ENCODE results near the gene RAB37.
A peak's percentile ranks its signal among the peaks of the same experiment; 100 is the strongest.

The RAB37 gene

DNA sequence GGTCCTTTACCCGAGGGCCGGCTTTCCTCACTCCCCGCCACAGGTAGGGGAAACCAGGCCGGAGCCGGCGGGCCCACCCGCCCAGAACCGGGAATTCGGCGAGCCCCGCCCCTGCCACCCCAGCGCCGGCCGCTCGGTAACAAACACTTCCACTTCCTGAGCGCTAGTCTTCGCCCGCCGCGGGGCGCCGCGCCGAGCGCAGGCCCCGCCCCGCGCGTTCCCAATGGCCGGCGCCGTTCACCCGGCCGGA is 11.1 kb downstream of the RAB37 start:
- peaks cover 28% of the 10 kb centered on the region for H3K4me1 ChIP-seq (ENCODE audit: control insufficient read depth, low read depth, low read length)

DNA sequence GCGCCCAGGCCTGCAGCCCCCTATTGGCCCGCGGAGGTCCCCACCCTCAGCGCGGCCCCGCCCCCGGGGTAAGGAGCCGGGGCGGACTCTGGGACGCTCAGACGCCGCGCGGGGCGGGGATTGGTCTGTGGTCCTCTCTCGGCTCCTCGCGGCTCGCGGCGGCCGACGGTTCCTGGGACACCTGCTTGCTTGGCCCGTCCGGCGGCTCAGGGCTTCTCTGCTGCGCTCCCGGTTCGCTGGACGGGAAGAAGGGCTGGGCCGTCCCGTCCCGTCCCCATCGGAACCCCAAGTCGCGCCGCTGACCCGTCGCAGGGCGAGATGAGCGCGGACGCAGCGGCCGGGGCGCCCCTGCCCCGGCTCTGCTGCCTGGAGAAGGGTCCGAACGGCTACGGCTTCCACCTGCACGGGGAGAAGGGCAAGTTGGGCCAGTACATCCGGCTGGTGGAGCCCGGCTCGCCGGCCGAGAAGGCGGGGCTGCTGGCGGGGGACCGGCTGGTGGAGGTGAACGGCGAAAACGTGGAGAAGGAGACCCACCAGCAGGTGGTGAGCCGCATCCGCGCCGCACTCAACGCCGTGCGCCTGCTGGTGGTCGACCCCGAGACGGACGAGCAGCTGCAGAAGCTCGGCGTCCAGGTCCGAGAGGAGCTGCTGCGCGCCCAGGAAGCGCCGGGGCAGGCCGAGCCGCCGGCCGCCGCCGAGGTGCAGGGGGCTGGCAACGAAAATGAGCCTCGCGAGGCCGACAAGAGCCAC is 11.6 kb downstream of the RAB37 start, which contains the start of gene NHERF1:
Gene NHERF1, plus strand, starts transcription at position 100 of the 750 bp plus-strand sequence. Its CDS starts 219 bp downstream, at position 319.
- Histone ChIP-seq H3K27me3 (ENCODE audit: control insufficient read depth, insufficient read depth, low read length) (peaks cover 7% of the 10 kb centered on the region), H3K4me1 (ENCODE audit: control insufficient read depth, low read depth, low read length) (peaks cover 28% of the 10 kb centered on the region)

More for the DNA sequence above, 11.1 kb downstream of the RAB37 start:
- H3K27ac ChIP-seq (ENCODE audit: low read length), result no peak overlapping the region
- H3K27me3 ChIP-seq (ENCODE audit: control insufficient read depth, insufficient read depth, low read length), result peaks cover 7% of the 10 kb centered on the region
- no peaks in the 10 kb centered on the region for H3K36me3 ChIP-seq (ENCODE audit: control insufficient read depth, low read depth, low read length)
- H3K9ac ChIP-seq (ENCODE audit: low read length), result no peak overlapping the region
- H3K4me3 ChIP-seq (ENCODE audit: low read length), result peak overlapping the region; percentile 86
- H3K9me3 ChIP-seq (ENCODE audit: control insufficient read depth, low read depth, low read length), result no peaks in the 10 kb centered on the region

DNA sequence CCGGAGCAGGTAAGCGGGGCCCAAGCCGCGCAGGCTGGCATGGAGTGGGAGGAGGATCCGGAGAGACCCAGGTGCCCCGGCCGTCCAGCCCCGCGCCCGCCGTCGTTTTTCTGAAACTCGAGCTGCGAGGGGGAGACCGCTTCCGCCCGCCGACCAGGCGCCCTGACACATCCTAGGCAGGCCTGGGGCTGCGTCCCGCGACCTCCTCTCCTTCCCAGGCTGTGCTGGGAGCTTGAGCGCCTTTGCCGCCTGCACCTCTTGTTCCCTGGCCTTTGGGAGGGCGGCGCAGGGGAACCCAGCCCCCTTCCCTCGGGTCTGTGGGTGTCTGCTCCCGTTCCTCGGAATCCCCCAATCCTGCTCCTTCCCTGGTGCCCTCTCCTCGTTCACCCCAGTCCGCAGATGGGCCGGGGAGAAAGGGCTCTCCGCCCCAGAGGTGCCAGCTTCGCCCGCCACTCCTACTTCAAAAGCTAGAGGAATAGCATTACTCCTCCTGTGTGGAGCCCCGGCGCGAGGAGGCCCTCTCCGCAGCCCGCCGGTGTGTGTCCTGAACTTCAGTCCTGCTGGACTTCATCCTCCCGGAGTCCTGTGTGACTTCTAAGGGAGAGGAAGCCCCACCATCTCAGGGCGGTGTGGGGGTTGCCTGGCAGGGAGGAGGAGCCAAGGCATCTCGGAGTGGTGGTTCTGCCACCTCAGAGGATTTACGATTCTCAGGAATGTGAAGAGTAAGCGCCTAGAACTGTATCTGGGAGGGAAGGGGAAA is 12.4 kb downstream of the RAB37 start:
- no peaks in the 10 kb centered on the region for H3K9me3 ChIP-seq (ENCODE audit: control insufficient read depth, low read depth, low read length)
- peak overlapping the region; percentile 86 for H3K4me3 ChIP-seq (ENCODE audit: low read length)
- H3K9ac ChIP-seq (ENCODE audit: low read length), result peak overlapping the region; percentile 71
- peaks cover 28% of the 10 kb centered on the region for H3K4me1 ChIP-seq (ENCODE audit: control insufficient read depth, low read depth, low read length)
- no peaks in the 10 kb centered on the region for H3K36me3 ChIP-seq (ENCODE audit: control insufficient read depth, low read depth, low read length)
- H3K27ac ChIP-seq (ENCODE audit: low read length), result no peak overlapping the region
- peaks cover 7% of the 10 kb centered on the region for H3K27me3 ChIP-seq (ENCODE audit: control insufficient read depth, insufficient read depth, low read length)

More for the DNA sequence above, 11.6 kb downstream of the RAB37 start, which contains the start of gene NHERF1:
- Histone ChIP-seq H3K9ac (ENCODE audit: low read length) (peak within 1 kb of the TSS; percentile 71), H3K9me3 (ENCODE audit: control insufficient read depth, low read depth, low read length) (no peaks in the 10 kb centered on the region), H3K27ac (ENCODE audit: low read length) (no peak within 1 kb of the TSS), H3K36me3 (ENCODE audit: control insufficient read depth, low read depth, low read length) (no peaks in the 10 kb centered on the region), H3K4me3 (ENCODE audit: low read length) (peak within 1 kb of the TSS; percentile 86)

DNA sequence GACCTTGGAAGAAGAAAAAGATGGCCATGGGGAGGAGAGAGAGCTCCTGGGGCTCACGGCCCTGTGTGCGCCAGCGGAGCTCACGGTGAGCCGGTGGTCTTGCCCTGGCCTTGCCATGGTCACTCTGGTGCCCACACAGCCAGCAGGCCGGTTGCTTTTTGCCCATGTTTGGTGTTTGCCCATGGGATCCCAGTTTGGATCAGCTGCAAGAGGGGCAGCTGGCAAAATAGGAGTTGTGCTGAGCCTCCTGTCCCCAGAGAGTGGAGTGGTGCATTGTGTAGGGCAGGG is 12.9 kb downstream of the RAB37 start:
- Histone ChIP-seq H3K4me3 (ENCODE audit: low read length) (peak overlapping the region; percentile 86), H3K36me3 (ENCODE audit: control insufficient read depth, low read depth, low read length) (no peaks in the 10 kb centered on the region), H3K27me3 (ENCODE audit: control insufficient read depth, insufficient read depth, low read length) (peaks cover 7% of the 10 kb centered on the region), H3K4me1 (ENCODE audit: control insufficient read depth, low read depth, low read length) (peaks cover 28% of the 10 kb centered on the region), H3K9ac (ENCODE audit: low read length) (peak overlapping the region; percentile 71), H3K9me3 (ENCODE audit: control insufficient read depth, low read depth, low read length) (no peaks in the 10 kb centered on the region), H3K27ac (ENCODE audit: low read length) (no peak overlapping the region)

DNA sequence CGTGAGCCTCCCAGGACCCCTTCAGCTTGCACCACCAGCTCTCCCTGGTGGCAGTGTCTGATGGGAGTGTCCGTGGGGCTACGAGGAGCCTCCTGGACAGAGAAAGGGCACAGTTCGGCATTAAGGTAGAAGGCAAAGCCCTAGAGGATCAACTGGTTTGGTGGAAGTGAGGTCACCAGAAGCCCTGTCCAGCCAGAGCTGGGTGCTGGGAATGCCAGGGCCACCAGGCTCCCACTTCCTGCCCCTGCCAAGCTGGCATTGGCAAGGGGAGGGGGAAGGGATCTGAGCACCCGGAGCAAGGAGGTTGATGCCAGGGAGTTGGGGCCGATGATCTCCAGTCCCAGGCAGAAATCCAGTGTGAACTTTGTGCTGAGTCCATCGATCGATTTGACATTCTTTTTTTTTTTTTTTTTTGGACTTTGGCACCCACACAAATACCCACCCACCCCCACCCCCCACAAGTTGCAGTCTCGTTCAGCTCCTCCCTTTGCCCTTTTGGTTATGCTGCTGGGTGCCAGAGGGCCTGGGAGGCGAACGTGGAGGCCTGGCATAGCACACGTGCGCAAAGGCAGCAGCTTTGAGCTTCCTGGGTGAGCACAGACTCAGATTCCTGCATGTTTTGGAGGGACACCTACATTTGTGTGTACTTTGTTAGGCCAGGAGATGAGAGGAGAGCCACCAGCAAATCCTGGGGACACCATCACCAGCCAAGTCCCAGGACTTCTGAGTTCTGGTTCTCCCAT is 13.4 kb downstream of the RAB37 start:
- no peaks in the 10 kb centered on the region for H3K9me3 ChIP-seq (ENCODE audit: control insufficient read depth, low read depth, low read length)
- no peaks in the 10 kb centered on the region for H3K36me3 ChIP-seq (ENCODE audit: control insufficient read depth, low read depth, low read length)
- H3K27me3 ChIP-seq (ENCODE audit: control insufficient read depth, insufficient read depth, low read length), result peaks cover 7% of the 10 kb centered on the region
- no peak overlapping the region for H3K27ac ChIP-seq (ENCODE audit: low read length)
- H3K4me1 ChIP-seq (ENCODE audit: control insufficient read depth, low read depth, low read length), result peaks cover 27% of the 10 kb centered on the region
- H3K4me3 ChIP-seq (ENCODE audit: low read length), result peak overlapping the region; percentile 86
- no peak overlapping the region for H3K9ac ChIP-seq (ENCODE audit: low read length)

DNA sequence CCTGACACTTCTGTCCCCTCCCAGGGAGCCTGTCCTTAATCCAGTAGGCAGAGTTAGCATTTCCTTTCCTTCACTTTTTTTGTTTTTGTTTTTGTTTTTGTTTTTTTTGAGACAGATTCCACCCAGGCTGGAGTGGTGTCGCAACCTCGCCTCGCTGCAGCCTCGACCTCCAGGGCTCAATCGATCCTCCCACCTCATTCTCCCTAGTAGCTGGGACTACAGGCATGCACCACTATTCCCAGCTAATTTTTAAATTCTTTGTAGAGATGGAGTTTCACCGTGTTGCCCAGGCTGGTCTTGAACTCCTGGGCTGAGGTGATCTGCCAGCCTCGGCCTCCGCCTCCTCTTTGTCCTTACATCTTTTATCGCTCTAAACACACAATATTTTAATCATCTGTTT is 15.4 kb downstream of the RAB37 start:
- H3K27me3 ChIP-seq (ENCODE audit: control insufficient read depth, insufficient read depth, low read length), result peaks cover 7% of the 10 kb centered on the region
- H3K4me3 ChIP-seq (ENCODE audit: low read length), result no peak overlapping the region
- no peak overlapping the region for H3K9ac ChIP-seq (ENCODE audit: low read length)
- H3K36me3 ChIP-seq (ENCODE audit: control insufficient read depth, low read depth, low read length), result no peaks in the 10 kb centered on the region
- no peak overlapping the region for H3K27ac ChIP-seq (ENCODE audit: low read length)
- peaks cover 9% of the 10 kb centered on the region for H3K4me1 ChIP-seq (ENCODE audit: control insufficient read depth, low read depth, low read length)
- H3K9me3 ChIP-seq (ENCODE audit: control insufficient read depth, low read depth, low read length), result no peaks in the 10 kb centered on the region

DNA sequence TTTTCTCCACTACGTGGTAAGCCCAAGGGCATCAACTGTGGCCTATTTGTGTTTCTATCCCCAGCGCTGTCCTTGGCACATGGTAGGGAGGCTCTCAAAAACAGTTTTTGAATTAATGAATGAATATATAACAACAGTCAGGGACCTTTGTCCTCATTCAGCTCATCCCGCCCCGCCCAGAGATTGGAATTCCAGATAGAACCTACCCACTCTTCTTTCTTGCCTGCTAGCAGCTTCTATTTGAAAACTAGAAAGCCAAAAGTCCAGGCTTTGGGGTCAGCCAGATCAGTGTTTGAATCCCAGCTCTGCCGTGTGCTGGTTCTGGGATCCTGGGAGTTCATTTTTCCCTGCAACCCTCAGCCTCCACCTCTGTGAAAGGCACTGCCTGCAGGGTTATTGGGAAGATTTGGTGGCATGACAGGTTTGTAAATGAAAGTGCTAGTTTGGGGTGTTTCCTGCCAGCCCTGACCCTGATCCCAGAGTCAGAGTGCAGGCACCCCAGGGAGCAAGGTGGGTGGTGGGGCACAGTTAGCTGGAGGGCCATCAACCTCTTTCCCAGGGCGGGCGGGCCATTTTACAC is 15.9 kb downstream of the RAB37 start:
- Histone ChIP-seq H3K27me3 (ENCODE audit: control insufficient read depth, insufficient read depth, low read length) (peaks cover 7% of the 10 kb centered on the region), H3K36me3 (ENCODE audit: control insufficient read depth, low read depth, low read length) (no peaks in the 10 kb centered on the region), H3K4me3 (ENCODE audit: low read length) (no peak overlapping the region), H3K4me1 (ENCODE audit: control insufficient read depth, low read depth, low read length) (peaks cover 9% of the 10 kb centered on the region), H3K9ac (ENCODE audit: low read length) (no peak overlapping the region), H3K27ac (ENCODE audit: low read length) (no peak overlapping the region), H3K9me3 (ENCODE audit: control insufficient read depth, low read depth, low read length) (no peaks in the 10 kb centered on the region)

DNA sequence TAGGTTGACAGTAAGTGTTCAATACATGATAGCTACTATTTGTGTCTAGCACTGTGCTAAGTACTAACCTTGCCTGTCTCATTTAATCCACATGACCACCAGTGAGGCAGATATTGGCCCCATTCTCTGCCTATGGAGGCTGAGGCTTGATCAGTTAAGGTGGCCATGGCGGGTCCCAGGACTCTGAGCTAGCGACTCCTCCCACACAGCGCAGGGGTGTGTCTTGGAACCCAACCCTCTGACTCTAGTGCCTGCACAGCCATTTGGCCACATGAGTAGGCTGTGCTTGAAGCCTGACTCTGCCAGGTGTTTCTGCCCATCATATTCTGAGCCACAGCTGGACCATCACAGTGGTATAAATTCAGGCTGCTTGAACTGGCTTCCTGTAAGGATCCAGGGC is 17.8 kb downstream of the RAB37 start:
- Histone ChIP-seq H3K9me3 (ENCODE audit: control insufficient read depth, low read depth, low read length) (no peaks in the 10 kb centered on the region), H3K4me3 (ENCODE audit: low read length) (no peak overlapping the region), H3K36me3 (ENCODE audit: control insufficient read depth, low read depth, low read length) (no peaks in the 10 kb centered on the region), H3K4me1 (ENCODE audit: control insufficient read depth, low read depth, low read length) (peaks cover 19% of the 10 kb centered on the region), H3K27ac (ENCODE audit: low read length) (no peak overlapping the region), H3K27me3 (ENCODE audit: control insufficient read depth, insufficient read depth, low read length) (peaks cover 3% of the 10 kb centered on the region), H3K9ac (ENCODE audit: low read length) (no peak overlapping the region)

DNA sequence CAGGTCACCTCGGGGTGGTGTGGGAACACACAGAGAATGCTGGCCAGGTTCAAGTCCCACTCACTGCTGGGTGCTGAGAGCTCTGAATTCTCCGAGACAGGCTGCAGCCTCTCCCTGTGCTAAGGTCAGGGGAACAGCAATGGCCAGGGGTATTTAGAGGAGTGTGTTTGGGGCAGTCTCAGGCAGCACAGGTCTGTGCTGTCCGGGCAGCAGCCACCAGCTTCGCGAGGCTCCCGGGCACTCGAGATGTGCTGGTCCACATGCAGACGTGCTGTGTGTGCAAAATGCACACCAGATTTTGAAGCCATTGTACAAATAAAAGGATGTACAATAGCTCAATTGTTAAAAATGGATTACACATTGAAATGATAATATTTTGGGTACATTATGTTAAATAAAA is 18.5 kb downstream of the RAB37 start:
- H3K9me3 ChIP-seq (ENCODE audit: control insufficient read depth, low read depth, low read length), result no peaks in the 10 kb centered on the region
- no peaks in the 10 kb centered on the region for H3K27me3 ChIP-seq (ENCODE audit: control insufficient read depth, insufficient read depth, low read length)
- no peak overlapping the region for H3K4me3 ChIP-seq (ENCODE audit: low read length)
- H3K9ac ChIP-seq (ENCODE audit: low read length), result no peak overlapping the region
- peaks cover 21% of the 10 kb centered on the region for H3K4me1 ChIP-seq (ENCODE audit: control insufficient read depth, low read depth, low read length)
- no peak overlapping the region for H3K27ac ChIP-seq (ENCODE audit: low read length)
- no peaks in the 10 kb centered on the region for H3K36me3 ChIP-seq (ENCODE audit: control insufficient read depth, low read depth, low read length)

DNA sequence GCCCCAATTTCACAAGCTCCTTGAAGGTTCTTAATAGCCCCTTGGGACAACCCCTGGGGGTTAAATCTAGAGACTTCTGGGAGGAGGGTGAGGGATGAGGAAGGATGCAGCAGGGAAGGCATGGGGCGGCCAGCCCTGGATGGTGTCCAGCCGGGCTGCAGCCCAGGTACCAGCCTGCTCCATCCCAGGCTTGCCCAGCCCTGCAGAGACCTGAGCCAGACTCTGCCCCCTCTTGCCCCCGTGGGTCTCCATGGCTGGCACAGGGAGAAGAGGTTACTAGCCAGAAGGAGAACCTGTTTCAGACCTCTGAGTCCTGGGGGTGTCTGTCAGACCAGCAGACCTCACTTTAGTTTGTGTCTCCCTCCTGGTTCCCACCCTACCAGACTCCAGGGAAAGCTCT is 19.8 kb downstream of the RAB37 start:
- Histone ChIP-seq H3K4me1 (ENCODE audit: control insufficient read depth, low read depth, low read length) (peaks cover 27% of the 10 kb centered on the region), H3K4me3 (ENCODE audit: low read length) (no peak overlapping the region), H3K9ac (ENCODE audit: low read length) (no peak overlapping the region), H3K36me3 (ENCODE audit: control insufficient read depth, low read depth, low read length) (no peaks in the 10 kb centered on the region), H3K27ac (ENCODE audit: low read length) (no peak overlapping the region), H3K9me3 (ENCODE audit: control insufficient read depth, low read depth, low read length) (no peaks in the 10 kb centered on the region), H3K27me3 (ENCODE audit: control insufficient read depth, insufficient read depth, low read length) (no peaks in the 10 kb centered on the region)

DNA sequence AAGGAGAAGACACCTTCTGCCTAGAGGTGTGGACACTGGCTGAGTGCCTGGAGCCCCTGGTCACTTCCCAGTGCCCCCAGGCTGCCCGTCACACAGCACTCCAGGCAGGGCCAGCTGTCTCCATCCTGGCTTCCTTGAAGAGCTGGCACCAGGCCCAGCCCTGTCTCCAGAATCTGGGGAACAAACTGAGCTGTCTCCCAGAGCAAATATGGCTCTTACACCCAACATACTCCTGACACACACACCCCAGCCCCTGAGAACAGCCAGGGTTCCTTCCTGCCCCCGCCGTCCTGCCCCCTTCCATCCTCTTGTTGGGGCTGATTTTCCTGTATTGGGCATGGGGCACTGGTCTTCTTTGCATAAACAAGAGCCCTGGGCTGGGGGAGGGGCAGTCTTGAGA is 20.4 kb downstream of the RAB37 start:
- Histone ChIP-seq H3K36me3 (ENCODE audit: control insufficient read depth, low read depth, low read length) (no peaks in the 10 kb centered on the region), H3K9ac (ENCODE audit: low read length) (no peak overlapping the region), H3K4me3 (ENCODE audit: low read length) (no peak overlapping the region), H3K4me1 (ENCODE audit: control insufficient read depth, low read depth, low read length) (peaks cover 27% of the 10 kb centered on the region), H3K27me3 (ENCODE audit: control insufficient read depth, insufficient read depth, low read length) (no peaks in the 10 kb centered on the region), H3K9me3 (ENCODE audit: control insufficient read depth, low read depth, low read length) (no peaks in the 10 kb centered on the region), H3K27ac (ENCODE audit: low read length) (no peak overlapping the region)

All from iPS-18a (cell line).